ENCODE results near the gene ASB17. TPM values are rescaled to one million over a fixed set of nuclear protein-coding genes. Genes with fewer than 3 reads are reported as not detected.
"Not testable (repeated sequence)": the region's sequence is repeated elsewhere in the genome, so short reads cannot be mapped to it uniquely, and the experiment has no call there.

Gene ASB17
- total and polyA plus RNA-seq, 2 experiments from 2014 or later, result 0.31 to 0.40 TPM

GRCh38 chr1:75954586-75954985 lies 22.4 kb upstream of the ASB17 start:
- Histone ChIP-seq H3K4me3 (no peak overlapping the region), H3K4me2 (no peak overlapping the region), H3K27ac (no peak overlapping the region), H3K79me2 (no peaks in the 10 kb centered on the region), H2AFZ (no peak overlapping the region), H4K20me1 (ENCODE audit: insufficient read depth, poor library complexity, severe bottlenecking) (no peaks in the 10 kb centered on the region), H3K27me3 (no peaks in the 10 kb centered on the region), H3K4me1 (ENCODE audit: insufficient read depth) (no peaks in the 10 kb centered on the region), H3K36me3 (replicated peaks; ENCODE audit: insufficient read depth, low read depth) (no peaks in the 10 kb centered on the region), H3K9me2 (replicated peaks; ENCODE audit: insufficient read depth) (no peaks in the 10 kb centered on the region), H3K9me3 (ENCODE audit: low read depth) (no peaks in the 10 kb centered on the region)
- no peak for DNase-seq (ENCODE audit: low spot score)
- TF ChIP-seq CTCF (IDR thresholded peaks at IDR 0.05; ENCODE audit: poor library complexity), result no peak
- TF ChIP-seq EZH2phosphoT487 (IDR thresholded peaks at IDR 0.05; ENCODE audit: low read depth, severe bottlenecking, unreplicated experiment), result no peak
- TF ChIP-seq EZH2 (IDR thresholded peaks at IDR 0.05; ENCODE audit: borderline replicate concordance), result no peak

GRCh38 chr1:75953461-75953860 lies 21.3 kb upstream of the ASB17 start:
- peak overlapping the region; percentile 2 for H3K27ac ChIP-seq
- H3K36me3 ChIP-seq (replicated peaks; ENCODE audit: insufficient read depth, low read depth), result no peaks in the 10 kb centered on the region
- TF ChIP-seq EZH2phosphoT487 (IDR thresholded peaks at IDR 0.05; ENCODE audit: low read depth, severe bottlenecking, unreplicated experiment) (no peak), CTCF (IDR thresholded peaks at IDR 0.05; ENCODE audit: poor library complexity) (no peak), EZH2 (IDR thresholded peaks at IDR 0.05; ENCODE audit: borderline replicate concordance) (no peak)
- H3K4me1 ChIP-seq (ENCODE audit: insufficient read depth), result peaks cover 4% of the 10 kb centered on the region
- WGBS (ENCODE audit: low lambda C conversion rate, missing lambda C conversion rate), result 57% methylated on average over 4 of the region's 4 CpGs
- H3K9me3 ChIP-seq (ENCODE audit: low read depth), result no peaks in the 10 kb centered on the region
- no peaks in the 10 kb centered on the region for H3K9me2 ChIP-seq (replicated peaks; ENCODE audit: insufficient read depth)
- H3K79me2 ChIP-seq, result no peaks in the 10 kb centered on the region
- H3K4me2 ChIP-seq, result no peak overlapping the region
- no peak overlapping the region for H2AFZ ChIP-seq
- H4K20me1 ChIP-seq (ENCODE audit: insufficient read depth, poor library complexity, severe bottlenecking), result no peaks in the 10 kb centered on the region
- H3K27me3 ChIP-seq, result no peaks in the 10 kb centered on the region
- no peak for DNase-seq (ENCODE audit: low spot score)
- H3K4me3 ChIP-seq, result no peak overlapping the region

GRCh38 chr1:75952016-75952415 lies 19.8 kb upstream of the ASB17 start:
- H3K27ac ChIP-seq, result no peak overlapping the region
- H3K4me1 ChIP-seq (ENCODE audit: insufficient read depth), result peaks cover 4% of the 10 kb centered on the region
- no peak overlapping the region for H3K4me3 ChIP-seq
- no peaks in the 10 kb centered on the region for H4K20me1 ChIP-seq (ENCODE audit: insufficient read depth, poor library complexity, severe bottlenecking)
- no peaks in the 10 kb centered on the region for H3K79me2 ChIP-seq
- no peaks in the 10 kb centered on the region for H3K36me3 ChIP-seq (replicated peaks; ENCODE audit: insufficient read depth, low read depth)
- no peaks in the 10 kb centered on the region for H3K9me3 ChIP-seq (ENCODE audit: low read depth)
- H3K4me2 ChIP-seq, result no peak overlapping the region
- no peaks in the 10 kb centered on the region for H3K9me2 ChIP-seq (replicated peaks; ENCODE audit: insufficient read depth)
- TF ChIP-seq CTCF (IDR thresholded peaks at IDR 0.05; ENCODE audit: poor library complexity) (no peak), EZH2 (IDR thresholded peaks at IDR 0.05; ENCODE audit: borderline replicate concordance) (no peak), EZH2phosphoT487 (IDR thresholded peaks at IDR 0.05; ENCODE audit: low read depth, severe bottlenecking, unreplicated experiment) (no peak)
- no peak for DNase-seq (ENCODE audit: low spot score)
- no peak overlapping the region for H2AFZ ChIP-seq
- no peaks in the 10 kb centered on the region for H3K27me3 ChIP-seq
- WGBS (ENCODE audit: low lambda C conversion rate, missing lambda C conversion rate), result 73% methylated on average over 1 of the region's 1 CpG

GRCh38 chr1:75950176-75950575 lies 18.0 kb upstream of the ASB17 start:
- Histone ChIP-seq H3K9me3 (ENCODE audit: low read depth) (no peaks in the 10 kb centered on the region), H3K27me3 (no peaks in the 10 kb centered on the region), H3K4me1 (ENCODE audit: insufficient read depth) (peaks cover 4% of the 10 kb centered on the region), H3K9me2 (replicated peaks; ENCODE audit: insufficient read depth) (no peaks in the 10 kb centered on the region), H3K36me3 (replicated peaks; ENCODE audit: insufficient read depth, low read depth) (no peaks in the 10 kb centered on the region), H3K79me2 (no peaks in the 10 kb centered on the region), H3K4me3 (no peak overlapping the region), H2AFZ (no peak overlapping the region), H3K27ac (no peak overlapping the region), H4K20me1 (ENCODE audit: insufficient read depth, poor library complexity, severe bottlenecking) (no peaks in the 10 kb centered on the region), H3K4me2 (no peak overlapping the region)
- 98% methylated on average over 3 of the region's 3 CpGs for WGBS (ENCODE audit: low lambda C conversion rate, missing lambda C conversion rate)
- no peak for DNase-seq (ENCODE audit: low spot score)
- TF ChIP-seq EZH2phosphoT487 (IDR thresholded peaks at IDR 0.05; ENCODE audit: low read depth, severe bottlenecking, unreplicated experiment) (no peak), EZH2 (IDR thresholded peaks at IDR 0.05; ENCODE audit: borderline replicate concordance) (no peak), CTCF (IDR thresholded peaks at IDR 0.05; ENCODE audit: poor library complexity) (no peak)

- not testable (repeated sequence) for H2AFZ ChIP-seq; H3K4me3 ChIP-seq; H3K4me1 ChIP-seq (ENCODE audit: insufficient read depth); H3K27me3 ChIP-seq; H3K79me2 ChIP-seq; H4K20me1 ChIP-seq (ENCODE audit: insufficient read depth, poor library complexity, severe bottlenecking); DNase-seq (ENCODE audit: low spot score); H3K36me3 ChIP-seq (replicated peaks; ENCODE audit: insufficient read depth, low read depth); H3K9me3 ChIP-seq (ENCODE audit: low read depth); H3K4me2 ChIP-seq; H3K27ac ChIP-seq; H3K9me2 ChIP-seq (replicated peaks; ENCODE audit: insufficient read depth)
- 79% methylated on average over 4 of the region's 4 CpGs for WGBS (ENCODE audit: low lambda C conversion rate, missing lambda C conversion rate)
Measured at GRCh38 chr1:75943037-75943436, 10.8 kb upstream of the ASB17 start.

Measured in hepatocyte (in vitro differentiated cells).